NB4 (cell line): ENCODE results near the gene KLK5.

Experiments
- CTCF ChIP-seq: IDR thresholded peaks from one replicate; pipeline ENCODE4 v1.5.1; 2012; ENCODE audit warnings: low read depth, low read length
- POLR2A ChIP-seq: IDR thresholded peaks from 2 replicates; pipeline ENCODE4 v1.6.1; 2011; ENCODE audit warnings: mild to moderate bottlenecking; ENCODE audit not compliant: insufficient read length; ENCODE audit errors: extremely low read depth

- no peak for TF ChIP-seq POLR2A
- no peak for TF ChIP-seq CTCF
Observed at GRCh38 chr19:50911206-50912101, 41.4 kb downstream of the KLK5 start, which contains the start of gene KLK4.
